ENCODE measurements around the gene LRMDA. TPM values are rescaled to one million over a fixed set of nuclear protein-coding genes. Genes with fewer than 3 reads are reported as not detected.

Gene LRMDA
- total RNA-seq, 3 donors from 2014 or later, result 8.3 to 17.1 (median 11.1) TPM

DNA sequence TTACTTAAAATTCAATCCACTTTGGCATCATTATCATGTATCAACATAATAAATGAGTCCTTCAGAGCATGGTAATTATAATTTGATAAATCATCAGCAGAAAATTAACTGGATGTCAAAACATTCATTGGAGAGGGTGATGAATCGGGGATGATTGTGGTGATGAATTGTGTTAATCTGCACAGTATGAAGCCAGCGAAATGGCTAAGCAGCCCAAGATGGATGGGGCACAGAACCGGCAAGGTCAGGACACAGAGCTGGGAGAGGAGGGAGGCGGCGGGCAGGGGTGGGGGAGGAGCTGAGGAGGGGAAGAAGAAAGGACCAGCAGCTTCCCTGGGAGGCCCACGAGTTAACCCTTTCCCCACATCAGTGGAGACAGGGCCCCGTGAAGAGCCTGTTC is 536.1 kb downstream of the LRMDA start:
- Histone ChIP-seq H3K27ac (no peak overlapping the region), H3K36me3 (no peaks in the 10 kb centered on the region), H3K4me3 (no peak overlapping the region), H3K27me3 (no peaks in the 10 kb centered on the region), H3K9me3 (no peaks in the 10 kb centered on the region), H3K4me1 (no peaks in the 10 kb centered on the region)
- intact Hi-C loops (cut with DNase I; ENCODE audit: low total_unique reads), result no loop called here
- TF ChIP-seq, protein P1, sequence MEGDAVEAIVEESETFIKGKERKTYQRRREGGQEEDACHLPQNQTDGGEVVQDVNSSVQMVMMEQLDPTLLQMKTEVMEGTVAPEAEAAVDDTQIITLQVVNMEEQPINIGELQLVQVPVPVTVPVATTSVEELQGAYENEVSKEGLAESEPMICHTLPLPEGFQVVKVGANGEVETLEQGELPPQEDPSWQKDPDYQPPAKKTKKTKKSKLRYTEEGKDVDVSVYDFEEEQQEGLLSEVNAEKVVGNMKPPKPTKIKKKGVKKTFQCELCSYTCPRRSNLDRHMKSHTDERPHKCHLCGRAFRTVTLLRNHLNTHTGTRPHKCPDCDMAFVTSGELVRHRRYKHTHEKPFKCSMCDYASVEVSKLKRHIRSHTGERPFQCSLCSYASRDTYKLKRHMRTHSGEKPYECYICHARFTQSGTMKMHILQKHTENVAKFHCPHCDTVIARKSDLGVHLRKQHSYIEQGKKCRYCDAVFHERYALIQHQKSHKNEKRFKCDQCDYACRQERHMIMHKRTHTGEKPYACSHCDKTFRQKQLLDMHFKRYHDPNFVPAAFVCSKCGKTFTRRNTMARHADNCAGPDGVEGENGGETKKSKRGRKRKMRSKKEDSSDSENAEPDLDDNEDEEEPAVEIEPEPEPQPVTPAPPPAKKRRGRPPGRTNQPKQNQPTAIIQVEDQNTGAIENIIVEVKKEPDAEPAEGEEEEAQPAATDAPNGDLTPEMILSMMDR (IDR thresholded peaks at IDR 0.05), result no peak
- no peak for TF ChIP-seq POLR2A (IDR thresholded peaks at IDR 0.05)
- TF ChIP-seq POLR2AphosphoS5 (IDR thresholded peaks at IDR 0.05), result no peak
- DNase-seq (ENCODE audit: low spot score in 2 of 2), result no peak

DNA sequence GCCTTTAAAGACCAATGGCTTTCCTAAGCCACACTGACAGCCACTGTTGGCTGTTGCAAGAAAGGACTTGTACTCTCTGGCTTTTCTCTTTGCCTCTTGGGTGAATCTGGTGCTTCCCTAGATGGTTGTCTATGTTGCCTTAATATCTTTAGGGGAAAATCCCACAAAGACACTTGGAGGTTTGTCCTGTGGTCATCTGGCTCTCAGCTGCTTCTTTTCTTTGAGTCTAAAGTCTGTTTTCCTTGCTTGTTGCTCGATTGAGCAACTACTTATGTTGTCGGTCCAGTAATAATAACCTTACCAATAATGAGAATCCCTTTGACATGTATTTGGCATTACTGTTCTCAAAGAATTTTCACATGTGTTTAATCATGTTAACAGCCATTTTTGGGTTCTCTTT is 537.6 kb downstream of the LRMDA start:
- TF ChIP-seq, protein P1 (IDR thresholded peaks at IDR 0.05), result no peak
- TF ChIP-seq POLR2A (IDR thresholded peaks at IDR 0.05) (no peak), POLR2AphosphoS5 (IDR thresholded peaks at IDR 0.05) (peak in 1 of 3 donors; percentile 62)
- H3K9me3 ChIP-seq, result no peaks in the 10 kb centered on the region
- intact Hi-C loops (cut with DNase I; ENCODE audit: low total_unique reads), result no loop called here
- no peak overlapping the region for H3K4me3 ChIP-seq
- no peaks in the 10 kb centered on the region for H3K4me1 ChIP-seq
- no peaks in the 10 kb centered on the region for H3K27me3 ChIP-seq
- H3K36me3 ChIP-seq, result no peaks in the 10 kb centered on the region
- no peak for DNase-seq (ENCODE audit: low spot score in 2 of 2)
- H3K27ac ChIP-seq, result no peak overlapping the region

DNA sequence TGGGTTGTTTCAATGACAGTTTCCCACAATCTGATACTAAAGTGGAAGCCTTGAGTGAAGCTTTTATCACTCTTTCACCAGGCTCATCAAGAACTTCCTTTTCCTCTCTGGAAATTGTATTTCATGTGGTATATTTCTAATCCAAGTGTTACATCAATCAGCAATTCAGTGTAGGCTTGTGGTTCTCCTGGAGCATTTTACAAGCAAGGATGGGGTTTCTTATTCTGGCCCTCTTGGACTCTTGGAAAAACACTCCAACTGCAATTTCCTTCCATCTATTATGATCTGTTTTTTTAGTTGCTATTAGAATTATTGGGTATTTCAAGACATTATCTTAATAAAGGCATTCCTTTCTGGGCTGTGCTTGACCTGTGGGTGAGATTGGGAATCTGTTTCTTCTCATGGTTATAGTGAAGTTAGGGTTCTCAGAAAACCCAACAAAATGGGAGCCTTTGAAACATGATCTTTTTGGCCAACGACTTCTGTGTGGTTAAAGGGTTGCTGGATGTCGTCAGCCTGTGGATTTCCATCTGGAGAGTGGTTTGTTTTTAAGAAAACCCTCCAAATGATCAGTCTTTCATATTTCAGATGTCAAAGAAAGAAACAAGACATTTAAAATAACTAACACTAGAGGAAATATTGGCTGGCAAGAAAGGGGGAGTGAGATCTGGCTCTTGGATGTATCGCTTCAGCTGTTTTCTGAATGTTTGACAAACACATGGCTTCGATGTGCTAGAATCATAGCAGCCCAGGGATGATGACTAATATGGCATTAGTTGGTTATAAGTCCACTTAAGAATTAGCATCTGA is 540.2 kb downstream of the LRMDA start:
- Histone ChIP-seq H3K4me3 (no peak overlapping the region), H3K4me1 (no peaks in the 10 kb centered on the region), H3K36me3 (no peaks in the 10 kb centered on the region), H3K27me3 (no peaks in the 10 kb centered on the region), H3K27ac (peak overlapping the region; percentile 21 to 67), H3K9me3 (no peaks in the 10 kb centered on the region)
- DNase-seq (ENCODE audit: low spot score in 2 of 2), result peak in 1 of 2 donors; percentile 23
- intact Hi-C loops (cut with DNase I; ENCODE audit: low total_unique reads), result no loop called here
- TF ChIP-seq POLR2AphosphoS5 (IDR thresholded peaks at IDR 0.05) (peak in 2 of 3 donors; percentile 62 to 83), POLR2A (IDR thresholded peaks at IDR 0.05) (no peak)

- DNase-seq (ENCODE audit: low spot score in 2 of 2), result no peak
- intact Hi-C loops (cut with DNase I; ENCODE audit: low total_unique reads), result no loop called here
- TF ChIP-seq POLR2A (IDR thresholded peaks at IDR 0.05) (no peak), POLR2AphosphoS5 (IDR thresholded peaks at IDR 0.05) (no peak)
- TF ChIP-seq, protein P1 (IDR thresholded peaks at IDR 0.05), result no peak
- no peaks in the 10 kb centered on the region for H3K4me1 ChIP-seq
- peak overlapping the region in 1 of 2 donors; percentile 37 for H3K27ac ChIP-seq
- no peaks in the 10 kb centered on the region for H3K36me3 ChIP-seq
- H3K4me3 ChIP-seq, result no peak overlapping the region
- no peaks in the 10 kb centered on the region for H3K27me3 ChIP-seq
- H3K9me3 ChIP-seq, result no peaks in the 10 kb centered on the region
These were observed 541.3 kb downstream of the LRMDA start for GRCh38 chr10:75972491-75973276.

DNA sequence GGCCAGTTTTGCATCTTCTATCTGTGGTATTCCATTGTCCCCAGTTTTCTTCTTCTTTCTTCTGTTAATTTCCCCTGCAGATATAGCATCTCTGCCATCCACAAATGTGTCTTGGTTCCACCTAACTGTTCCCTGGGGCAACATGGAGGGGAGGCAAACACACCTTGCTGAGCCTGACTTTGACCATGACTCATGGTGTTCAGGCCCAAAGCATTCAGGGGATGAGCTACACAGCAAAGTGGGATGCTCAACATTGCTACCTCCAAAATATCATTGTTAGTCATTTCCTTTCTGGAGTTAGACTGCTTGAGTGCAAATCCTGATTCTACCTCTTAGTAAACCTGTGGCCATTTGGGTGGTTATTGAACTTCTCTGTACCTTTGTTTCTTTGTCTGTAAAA is 542.7 kb downstream of the LRMDA start:
- H3K9me3 ChIP-seq, result no peaks in the 10 kb centered on the region
- no peak for DNase-seq (ENCODE audit: low spot score in 2 of 2)
- no peaks in the 10 kb centered on the region for H3K36me3 ChIP-seq
- no peaks in the 10 kb centered on the region for H3K4me1 ChIP-seq
- intact Hi-C loops (cut with DNase I; ENCODE audit: low total_unique reads), result no loop called here
- H3K4me3 ChIP-seq, result no peak overlapping the region
- H3K27ac ChIP-seq, result no peak overlapping the region
- no peak for TF ChIP-seq POLR2AphosphoS5 (IDR thresholded peaks at IDR 0.05)
- TF ChIP-seq POLR2A (IDR thresholded peaks at IDR 0.05), result no peak
- TF ChIP-seq, protein P1 (IDR thresholded peaks at IDR 0.05), result no peak
- no peaks in the 10 kb centered on the region for H3K27me3 ChIP-seq
